ENCODE measurements around the gene NRCAM.

DNA sequence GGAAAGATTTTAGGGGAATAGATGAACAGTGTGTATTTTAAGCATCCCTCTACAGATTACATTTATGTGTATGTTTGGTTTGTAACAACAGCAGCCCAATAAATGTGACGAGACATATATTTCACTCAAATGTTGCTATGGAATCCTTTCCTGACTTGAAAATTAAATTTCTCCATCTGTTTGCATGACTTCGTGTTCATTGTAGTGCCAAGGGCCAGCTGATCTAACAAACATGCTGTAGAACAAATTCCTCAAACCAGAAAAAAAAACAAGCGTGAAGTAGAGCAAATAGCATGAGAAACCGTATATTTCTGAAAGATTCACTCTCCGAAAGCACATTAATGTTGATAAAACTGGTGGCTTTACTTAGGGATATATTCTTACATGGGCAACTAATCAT is 87.8 kb downstream of the NRCAM start:
- TF ChIP-seq POLR2AphosphoS5 (IDR thresholded peaks at IDR 0.05; ENCODE audit: low read depth, low read length) = no peak
- TF ChIP-seq POLR2A (IDR thresholded peaks at IDR 0.05; ENCODE audit: low read depth, low read length) = no peak

Data from GM12891 (cell line).